Urinary bladder (tissue), 2 donors: ENCODE measurements around the gene SNAPC2. TPM values are rescaled to one million over a fixed set of nuclear protein-coding genes. Genes with fewer than 3 reads are reported as not detected.

Source experiments
- polyA plus RNA-seq: library from polyadenylated mRNA; stranded (reverse); fragments of 200-250 nt; gene quantifications from one replicate; pipeline ENCODE4 v1.2.3, GENCODE V29; 2013
- total RNA-seq: library from RNA; depleted of rRNA; stranded (reverse); fragments of >200 nt; gene quantifications from one replicate; pipeline ENCODE4 v1.2.3, GENCODE V29; 2014
- donor health status: healthy.

SNAPC2 gene
- total and polyA plus RNA-seq, 2 donors: 6.8 to 55.6 TPM

Other genes with a start within 250 kb of the SNAPC2 start
- gene MCEMP1, start 243.2 kb upstream of the SNAPC2 start, total RNA-seq: 0.26 TPM
- gene MCEMP1, start 243.2 kb upstream of the SNAPC2 start, polyA plus RNA-seq: 1.1 TPM
- gene TRAPPC5, start 239.5 kb upstream of the SNAPC2 start, total RNA-seq: 21.6 TPM
- gene TRAPPC5, start 239.5 kb upstream of the SNAPC2 start, polyA plus RNA-seq: 112 TPM
- 0.21 TPM for gene FCER2, start 218.2 kb upstream of the SNAPC2 start, total RNA-seq
- gene FCER2, start 218.2 kb upstream of the SNAPC2 start, polyA plus RNA-seq: 0.90 TPM
- 0.48 TPM for gene CLEC4G, start 188.2 kb upstream of the SNAPC2 start, total RNA-seq
- gene CLEC4G, start 188.2 kb upstream of the SNAPC2 start, polyA plus RNA-seq: 1.1 TPM
- gene CD209, start 172.8 kb upstream of the SNAPC2 start, total RNA-seq: 6.2 TPM
- gene CD209, start 172.8 kb upstream of the SNAPC2 start, polyA plus RNA-seq: 5.3 TPM
- not detected for gene CLEC4M, start 157.1 kb upstream of the SNAPC2 start, total RNA-seq
- gene CLEC4M, start 157.1 kb upstream of the SNAPC2 start, polyA plus RNA-seq: not detected
- 7.8 TPM for gene EVI5L, start 90.1 kb upstream of the SNAPC2 start, total RNA-seq
- 21.1 TPM for gene EVI5L, start 90.1 kb upstream of the SNAPC2 start, polyA plus RNA-seq
- 0.11 TPM for gene PRR36, start 45.9 kb upstream of the SNAPC2 start, total RNA-seq
- 0.10 TPM for gene PRR36, start 45.9 kb upstream of the SNAPC2 start, polyA plus RNA-seq
- gene LRRC8E, start 31.8 kb upstream of the SNAPC2 start, total RNA-seq: 1.3 TPM
- gene LRRC8E, start 31.8 kb upstream of the SNAPC2 start, polyA plus RNA-seq: 1.1 TPM
- gene MAP2K7, start 16.5 kb upstream of the SNAPC2 start, total RNA-seq: 9.8 TPM
- gene MAP2K7, start 16.5 kb upstream of the SNAPC2 start, polyA plus RNA-seq: 31.0 TPM
- not detected for gene TGFBR3L, start 5.5 kb upstream of the SNAPC2 start, total RNA-seq
- 2.6 TPM for gene TGFBR3L, start 5.5 kb upstream of the SNAPC2 start, polyA plus RNA-seq
- 0.63 TPM for gene CTXN1, start 5.8 kb downstream of the SNAPC2 start, total RNA-seq
- gene CTXN1, start 5.8 kb downstream of the SNAPC2 start, polyA plus RNA-seq: 22.1 TPM
- gene TIMM44, start 23.3 kb downstream of the SNAPC2 start, total RNA-seq: 31.2 TPM
- 60.2 TPM for gene TIMM44, start 23.3 kb downstream of the SNAPC2 start, polyA plus RNA-seq
- 41.1 TPM for gene ELAVL1, start 85.3 kb downstream of the SNAPC2 start, total RNA-seq
- 36.7 TPM for gene ELAVL1, start 85.3 kb downstream of the SNAPC2 start, polyA plus RNA-seq
- gene CCL25, start 132.4 kb downstream of the SNAPC2 start, total RNA-seq: not detected
- gene CCL25, start 132.4 kb downstream of the SNAPC2 start, polyA plus RNA-seq: not detected
- 2.3 TPM for gene FBN3, start 229.3 kb downstream of the SNAPC2 start, total RNA-seq
- gene FBN3, start 229.3 kb downstream of the SNAPC2 start, polyA plus RNA-seq: not detected